Vagina (tissue), 2 donors: ENCODE measurements around the gene PLA2G5.

Experiments used
- POLR2AphosphoS5 ChIP-seq, 2 donors: sonication (generic); formaldehyde crosslinking; IDR thresholded peaks; one replicate each; pipeline ENCODE4 v1.9.0; 2017; ENCODE audit warnings: antibody characterized with exemption in 2 of 2, mild to moderate bottlenecking in 2 of 2, low read depth in 1 of 2; ENCODE audit not compliant: insufficient read depth in 1 of 2
- TF ChIP-seq, protein P1 (sequence below), 3 experiments: fragments of 450-650 bp in 2 of 3; fragments of 200-600 bp in 1 of 3; sonication (generic) in 1 of 3; IDR thresholded peaks; one replicate each; pipeline ENCODE4 v1.5.1; 2017 to 2019; ENCODE audit warnings: antibody characterized with exemption in 3 of 3, mild to moderate bottlenecking in 2 of 3, moderate library complexity in 2 of 3

DNA sequence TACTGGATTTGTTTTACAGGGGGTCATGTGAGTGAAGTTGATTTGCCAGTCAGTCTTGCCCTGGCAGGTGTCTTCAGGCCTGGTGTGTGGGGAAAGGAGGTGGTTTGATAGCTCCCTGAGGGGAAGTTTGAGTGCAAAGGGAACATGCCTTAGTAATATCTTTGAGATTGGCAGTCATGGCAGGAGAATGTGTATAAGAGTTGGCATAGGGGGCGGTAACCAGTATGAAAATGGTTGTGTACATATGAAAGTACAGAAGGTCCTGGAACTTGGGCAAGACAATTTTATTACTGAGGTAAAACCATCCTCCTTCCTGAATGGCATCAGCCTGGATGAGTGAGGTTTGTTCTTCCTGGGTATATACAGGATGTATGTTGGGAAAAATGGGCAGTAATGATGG lies 37.6 kb upstream of the PLA2G5 start:
- TF ChIP-seq POLR2AphosphoS5 (IDR thresholded peaks at IDR 0.05; ENCODE audit: insufficient read depth in 1 of 2, low read depth in 1 of 2), result no peak
- TF ChIP-seq, protein P1, sequence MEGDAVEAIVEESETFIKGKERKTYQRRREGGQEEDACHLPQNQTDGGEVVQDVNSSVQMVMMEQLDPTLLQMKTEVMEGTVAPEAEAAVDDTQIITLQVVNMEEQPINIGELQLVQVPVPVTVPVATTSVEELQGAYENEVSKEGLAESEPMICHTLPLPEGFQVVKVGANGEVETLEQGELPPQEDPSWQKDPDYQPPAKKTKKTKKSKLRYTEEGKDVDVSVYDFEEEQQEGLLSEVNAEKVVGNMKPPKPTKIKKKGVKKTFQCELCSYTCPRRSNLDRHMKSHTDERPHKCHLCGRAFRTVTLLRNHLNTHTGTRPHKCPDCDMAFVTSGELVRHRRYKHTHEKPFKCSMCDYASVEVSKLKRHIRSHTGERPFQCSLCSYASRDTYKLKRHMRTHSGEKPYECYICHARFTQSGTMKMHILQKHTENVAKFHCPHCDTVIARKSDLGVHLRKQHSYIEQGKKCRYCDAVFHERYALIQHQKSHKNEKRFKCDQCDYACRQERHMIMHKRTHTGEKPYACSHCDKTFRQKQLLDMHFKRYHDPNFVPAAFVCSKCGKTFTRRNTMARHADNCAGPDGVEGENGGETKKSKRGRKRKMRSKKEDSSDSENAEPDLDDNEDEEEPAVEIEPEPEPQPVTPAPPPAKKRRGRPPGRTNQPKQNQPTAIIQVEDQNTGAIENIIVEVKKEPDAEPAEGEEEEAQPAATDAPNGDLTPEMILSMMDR (IDR thresholded peaks at IDR 0.05), result no peak
